ENCODE measurements around the gene MTCL3.

Gene MTCL3

GRCh38 chr6:127451388-127451787 is 67.7 kb downstream of the MTCL3 start:
- no peak for TF ChIP-seq CTCF (IDR thresholded peaks at IDR 0.05; ENCODE audit: low read depth)

DNA sequence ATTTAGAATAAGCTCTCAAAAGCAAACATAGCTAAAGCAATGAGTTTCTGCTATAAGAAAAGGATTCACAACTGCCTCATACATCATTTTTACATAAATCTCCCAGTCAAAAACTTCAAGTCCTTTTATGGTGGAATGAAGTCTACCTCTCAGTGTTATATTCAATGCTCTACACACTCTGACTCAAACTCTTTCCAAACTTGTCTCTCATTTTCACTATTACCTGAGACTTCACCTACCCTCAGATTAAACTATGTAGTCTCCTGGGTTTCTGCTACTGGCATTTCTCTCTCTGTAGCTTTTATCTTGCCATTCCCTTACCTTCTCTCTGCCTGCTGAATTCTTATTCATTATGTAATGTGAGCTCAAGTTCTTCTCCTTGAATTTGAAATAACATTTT is 71.4 kb downstream of the MTCL3 start:
- no peak for TF ChIP-seq CTCF (IDR thresholded peaks at IDR 0.05; ENCODE audit: low read depth)

DNA sequence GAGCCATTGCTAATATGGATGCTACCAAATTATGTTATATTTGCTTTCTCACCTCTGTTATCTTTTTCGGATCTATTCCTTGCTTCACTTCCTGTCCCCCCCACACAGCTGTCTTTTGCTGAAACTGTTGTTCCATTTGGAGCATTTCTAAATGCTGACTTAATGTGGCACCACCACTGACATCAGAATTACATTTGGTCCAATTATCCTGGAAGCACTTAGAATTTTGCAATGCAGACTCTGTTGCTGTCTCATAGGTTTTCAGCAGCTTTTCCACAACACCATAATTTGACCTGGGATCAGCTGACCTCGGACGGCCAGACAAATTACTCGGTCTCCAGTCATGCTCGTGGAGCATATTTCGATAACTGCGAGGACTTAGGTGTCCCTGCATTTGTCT is 72.8 kb downstream of the MTCL3 start:
- TF ChIP-seq CTCF (IDR thresholded peaks at IDR 0.05; ENCODE audit: low read depth), result no peak

DNA sequence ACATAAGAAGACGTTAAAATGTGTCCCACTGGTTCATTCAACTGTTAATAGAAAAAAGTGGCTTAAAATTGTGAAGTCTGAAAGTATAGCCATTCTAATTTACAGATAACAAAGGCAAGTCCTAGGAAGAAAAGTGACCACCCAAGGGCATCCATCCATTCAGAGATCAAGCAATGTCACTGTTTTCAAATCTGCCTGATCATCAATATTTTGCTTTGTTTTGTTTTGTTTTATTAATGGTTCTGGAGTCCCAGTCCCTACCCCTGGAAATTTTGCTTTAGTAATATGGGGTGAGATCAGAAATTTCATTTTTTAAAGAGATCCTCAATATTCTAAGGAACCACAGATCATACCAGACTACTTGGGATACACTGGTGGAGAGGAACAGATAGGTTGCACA is 77.3 kb downstream of the MTCL3 start:
- no peak for TF ChIP-seq CTCF (IDR thresholded peaks at IDR 0.05; ENCODE audit: low read depth)

DNA sequence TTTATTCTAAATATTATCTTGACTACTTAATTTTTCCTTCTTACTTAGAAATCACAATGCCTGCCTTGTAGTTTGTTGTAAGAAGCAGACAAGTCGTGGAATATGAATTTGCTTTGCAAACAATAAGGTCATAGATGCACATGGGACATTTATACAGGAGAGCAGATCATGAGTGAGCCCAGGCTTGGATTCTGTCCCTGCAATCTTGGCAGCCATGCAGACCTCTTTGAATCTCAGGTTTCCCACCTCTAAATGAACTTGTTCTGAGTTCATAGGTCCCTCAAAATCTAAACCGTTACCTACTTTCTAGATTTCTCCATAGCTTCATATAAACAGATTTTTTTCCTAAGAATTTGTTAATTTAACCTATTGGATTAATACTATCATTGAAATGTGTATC is 79.4 kb downstream of the MTCL3 start:
- TF ChIP-seq CTCF (IDR thresholded peaks at IDR 0.05; ENCODE audit: low read depth), result no peak

- TF ChIP-seq CTCF (IDR thresholded peaks at IDR 0.05; ENCODE audit: low read depth), result no peak
Measured at GRCh38 chr6:127436578-127437110, 82.5 kb downstream of the MTCL3 start.

GRCh38 chr6:127435626-127436220 is 83.4 kb downstream of the MTCL3 start:
- no peak for TF ChIP-seq CTCF (IDR thresholded peaks at IDR 0.05; ENCODE audit: low read depth)
